ENCODE data around the gene ZIC5. TPM values are rescaled to one million over a fixed set of nuclear protein-coding genes. Genes with fewer than 3 reads are reported as not detected.

Gene ZIC5
- total RNA-seq, 1 experiment from 2014 or later: 45.9 TPM

GRCh38 chr13:99926014-99926731, 45.4 kb downstream of the ZIC5 start:
- Histone ChIP-seq H3K27me3 (ENCODE audit: control insufficient read depth, insufficient read depth, low read length) (no peaks in the 10 kb centered on the region), H3K4me3 (ENCODE audit: insufficient read depth, low read depth, low read length) (no peak overlapping the region), H3K36me3 (replicated peaks; ENCODE audit: control insufficient read depth, insufficient read depth, low read length) (no peaks in the 10 kb centered on the region)
- no peak for DNase-seq

- no peaks in the 10 kb centered on the region for H3K27me3 ChIP-seq (ENCODE audit: control insufficient read depth, insufficient read depth, low read length)
- no peaks in the 10 kb centered on the region for H3K36me3 ChIP-seq (replicated peaks; ENCODE audit: control insufficient read depth, insufficient read depth, low read length)
- H3K4me3 ChIP-seq (ENCODE audit: insufficient read depth, low read depth, low read length): no peak overlapping the region
These were observed 47.5 kb downstream of the ZIC5 start for GRCh38 chr13:99923877-99924582.

GRCh38 chr13:99922631-99923404, 48.7 kb downstream of the ZIC5 start:
- no peak overlapping the region for H3K4me3 ChIP-seq (ENCODE audit: insufficient read depth, low read depth, low read length)
- H3K36me3 ChIP-seq (replicated peaks; ENCODE audit: control insufficient read depth, insufficient read depth, low read length): no peaks in the 10 kb centered on the region
- no peak for DNase-seq
- H3K27me3 ChIP-seq (ENCODE audit: control insufficient read depth, insufficient read depth, low read length): no peaks in the 10 kb centered on the region

More at GRCh38 chr13:99923877-99924582, 47.5 kb downstream of the ZIC5 start:
- no peak for DNase-seq

GRCh38 chr13:99919132-99919531, 52.4 kb downstream of the ZIC5 start:
- H3K36me3 ChIP-seq (replicated peaks; ENCODE audit: control insufficient read depth, insufficient read depth, low read length): no peaks in the 10 kb centered on the region

GRCh38 chr13:99916366-99917103, 55.0 kb downstream of the ZIC5 start:
- H3K36me3 ChIP-seq (replicated peaks; ENCODE audit: control insufficient read depth, insufficient read depth, low read length): no peaks in the 10 kb centered on the region
- H3K4me3 ChIP-seq (ENCODE audit: insufficient read depth, low read depth, low read length): no peak overlapping the region
- DNase-seq: peak; percentile 89
- H3K27me3 ChIP-seq (ENCODE audit: control insufficient read depth, insufficient read depth, low read length): no peaks in the 10 kb centered on the region

More at GRCh38 chr13:99919132-99919531, 52.4 kb downstream of the ZIC5 start:
- peak; percentile 13 for DNase-seq
- Histone ChIP-seq H3K27me3 (ENCODE audit: control insufficient read depth, insufficient read depth, low read length) (no peaks in the 10 kb centered on the region), H3K4me3 (ENCODE audit: insufficient read depth, low read depth, low read length) (no peak overlapping the region)

GRCh38 chr13:99913167-99913566, 58.4 kb downstream of the ZIC5 start:
- H3K4me3 ChIP-seq (ENCODE audit: insufficient read depth, low read depth, low read length): no peak overlapping the region
- no peak for DNase-seq
- H3K27me3 ChIP-seq (ENCODE audit: control insufficient read depth, insufficient read depth, low read length): no peaks in the 10 kb centered on the region
- H3K36me3 ChIP-seq (replicated peaks; ENCODE audit: control insufficient read depth, insufficient read depth, low read length): no peaks in the 10 kb centered on the region

Other genes starting within 250 kb of the ZIC5 start
- 93.0 and 96.6 TPM in 2 replicates for gene ZIC2, start 10.0 kb upstream of the ZIC5 start, total RNA-seq (2014; rRNA removed; shearing (Covaris generic))
- 23.9 and 45.8 TPM in 2 replicates for gene PCCA, start 117.3 kb upstream of the ZIC5 start, total RNA-seq (2014; rRNA removed; shearing (Covaris generic))